Measurements from ENCODE around the gene LRSAM1.

LRSAM1 gene

DNA sequence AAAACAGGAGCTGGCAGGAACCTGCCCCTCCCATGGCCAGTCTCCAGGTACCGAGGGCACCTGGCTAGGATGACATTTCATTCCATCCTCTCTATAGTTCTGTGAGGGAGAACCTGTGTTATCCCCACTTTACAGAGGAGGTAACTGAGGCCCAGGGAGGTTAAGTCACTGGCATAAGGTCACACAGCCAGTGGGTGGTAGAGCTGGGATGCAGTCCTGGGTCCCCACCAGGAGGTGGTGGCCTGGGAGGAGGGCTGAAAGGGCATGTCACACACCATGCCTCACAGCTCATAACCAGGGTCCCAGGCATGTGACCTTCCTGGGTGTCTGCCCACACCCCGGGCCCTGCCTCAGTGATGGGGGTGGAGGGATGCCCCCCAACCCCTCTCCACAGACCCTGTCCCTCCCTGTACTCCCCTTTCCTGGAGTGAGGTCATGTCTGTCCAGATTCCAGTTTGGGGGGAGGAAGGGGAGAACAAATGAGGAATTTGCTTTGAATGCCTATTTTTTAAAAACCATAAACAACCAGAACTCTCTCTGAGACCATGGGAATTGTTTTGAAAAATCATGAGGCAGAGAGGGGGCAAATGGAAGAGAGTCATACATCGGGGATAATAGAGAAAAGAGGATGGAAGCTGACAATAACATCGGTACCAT, 83.1 kb downstream of the LRSAM1 start:
- no peak for DNase-seq (ENCODE audit: low read depth in 3 of 3)

DNA sequence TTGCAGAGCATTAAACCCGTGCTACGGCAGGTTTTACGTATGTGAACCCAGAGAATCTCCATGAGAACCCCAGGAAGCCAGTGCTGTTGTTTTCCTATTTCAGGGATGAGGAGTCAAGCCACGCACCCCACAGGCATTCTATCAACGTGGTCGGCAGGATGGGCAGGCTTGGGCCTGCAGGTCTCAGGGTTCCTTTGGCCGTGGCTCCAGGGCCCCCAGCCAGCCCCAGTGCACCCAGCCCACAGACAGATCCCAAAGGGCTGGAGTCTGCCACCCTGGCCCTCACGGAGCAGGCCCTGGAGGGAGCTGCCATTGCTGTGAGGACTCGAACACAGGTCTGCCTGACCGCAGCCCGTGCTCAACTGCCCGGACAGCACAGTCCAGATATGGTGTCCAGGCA, 83.6 kb downstream of the LRSAM1 start:
- no peak for DNase-seq (ENCODE audit: low read depth in 3 of 3)

DNA sequence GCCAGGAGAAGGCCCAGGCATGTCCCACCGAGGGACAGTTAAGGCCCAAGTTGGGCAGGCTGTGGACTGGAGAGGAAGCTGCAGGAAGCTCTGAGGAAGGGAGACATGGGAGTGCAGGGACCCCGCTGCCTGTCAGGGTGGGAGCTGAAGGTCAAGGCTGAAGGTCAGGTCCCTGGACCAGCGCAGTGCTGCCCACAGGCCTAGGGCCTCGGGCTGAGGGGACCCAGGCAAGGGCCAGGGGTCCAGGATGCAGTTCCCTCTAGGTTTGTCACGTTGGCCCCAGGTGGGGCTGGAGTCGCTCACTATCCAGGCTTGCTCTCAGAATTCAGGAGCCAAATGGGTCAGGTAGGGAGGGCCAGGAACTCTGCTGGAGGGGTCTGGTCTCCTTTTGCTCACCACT, 84.1 kb downstream of the LRSAM1 start:
- DNase-seq (ENCODE audit: low read depth in 3 of 3) = no peak

DNA sequence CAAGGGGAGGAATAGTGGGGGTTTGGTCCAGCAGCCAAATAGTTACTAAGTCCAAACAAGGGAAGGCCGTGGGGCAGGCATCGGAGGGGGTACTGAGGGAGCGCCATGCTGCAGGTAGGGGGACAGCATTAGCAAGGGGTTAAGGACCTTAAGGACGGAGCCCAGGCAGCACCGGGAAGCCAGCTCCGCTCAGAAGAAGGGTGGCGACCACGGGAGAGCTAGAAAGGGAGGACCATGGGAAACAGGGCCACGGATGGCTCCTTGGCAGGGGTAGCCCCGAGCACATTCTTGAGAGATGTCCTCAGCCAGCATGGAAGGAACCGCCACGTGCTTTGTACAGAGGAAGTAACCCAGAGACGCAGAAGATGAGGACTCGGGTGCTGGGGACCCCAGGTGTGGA, 84.5 kb downstream of the LRSAM1 start:
- DNase-seq (ENCODE audit: low read depth in 3 of 3) = no peak

DNA sequence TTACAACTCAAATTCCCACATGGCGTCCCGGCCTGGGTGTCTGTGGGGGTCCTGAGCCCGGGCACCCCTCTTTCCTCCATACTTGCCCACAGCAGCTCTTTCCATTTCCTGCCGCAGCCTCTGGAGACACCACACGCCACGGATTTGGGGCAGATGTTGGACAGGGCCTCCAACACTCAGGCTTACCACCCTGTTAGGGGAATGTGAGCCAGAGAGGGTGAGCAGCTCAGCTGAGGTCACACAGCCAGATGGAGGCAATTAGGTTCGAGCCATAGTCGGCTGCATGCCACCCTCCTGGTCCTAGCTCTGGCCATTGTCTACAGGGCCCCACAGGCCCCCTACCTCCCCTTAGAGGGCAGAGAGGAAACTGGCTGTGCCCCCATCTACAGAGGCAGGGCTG, 85.2 kb downstream of the LRSAM1 start:
- no peak for DNase-seq (ENCODE audit: low read depth in 3 of 3)

DNA sequence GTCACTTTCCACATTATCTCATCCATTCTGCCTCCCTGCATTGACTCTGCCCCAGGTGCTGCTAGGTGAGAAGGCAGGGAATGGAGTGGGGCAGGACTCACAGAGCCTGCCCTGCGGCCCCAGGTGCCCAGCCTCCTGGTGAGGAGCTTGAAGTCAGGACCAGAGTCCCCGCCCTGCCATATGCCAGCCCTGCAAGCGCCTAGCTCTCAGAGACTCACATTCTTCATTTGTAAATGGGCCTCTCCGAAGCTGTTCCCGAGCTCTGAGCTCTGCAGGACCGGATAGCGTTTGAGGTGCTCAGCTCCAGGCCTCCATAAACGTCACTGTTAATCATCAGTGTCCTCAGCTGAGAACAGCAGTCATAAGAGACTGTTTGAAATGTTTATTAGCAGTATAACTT, 85.7 kb downstream of the LRSAM1 start:
- no peak for DNase-seq (ENCODE audit: low read depth in 3 of 3)

DNA sequence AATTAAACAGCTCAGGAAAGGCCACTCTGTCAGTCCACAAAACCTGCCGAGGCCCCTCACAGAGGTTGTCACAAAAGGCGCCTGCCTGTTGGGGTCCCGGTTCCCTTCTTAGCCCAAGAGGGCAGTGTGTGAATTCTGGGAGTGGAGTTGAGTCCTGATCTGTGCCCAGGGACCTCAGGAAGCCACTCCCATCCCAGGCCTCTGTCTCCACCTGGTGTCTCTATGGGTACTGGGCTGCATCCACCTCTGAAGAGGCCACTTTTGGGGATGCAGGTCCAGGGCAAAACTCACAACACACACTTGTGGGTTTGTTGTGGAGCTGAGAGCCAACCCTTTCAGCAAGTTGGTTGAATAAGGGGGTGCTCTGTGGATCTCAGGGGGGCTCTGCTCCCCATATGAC, 86.5 kb downstream of the LRSAM1 start:
- no peak for DNase-seq (ENCODE audit: low read depth in 3 of 3)

DNA sequence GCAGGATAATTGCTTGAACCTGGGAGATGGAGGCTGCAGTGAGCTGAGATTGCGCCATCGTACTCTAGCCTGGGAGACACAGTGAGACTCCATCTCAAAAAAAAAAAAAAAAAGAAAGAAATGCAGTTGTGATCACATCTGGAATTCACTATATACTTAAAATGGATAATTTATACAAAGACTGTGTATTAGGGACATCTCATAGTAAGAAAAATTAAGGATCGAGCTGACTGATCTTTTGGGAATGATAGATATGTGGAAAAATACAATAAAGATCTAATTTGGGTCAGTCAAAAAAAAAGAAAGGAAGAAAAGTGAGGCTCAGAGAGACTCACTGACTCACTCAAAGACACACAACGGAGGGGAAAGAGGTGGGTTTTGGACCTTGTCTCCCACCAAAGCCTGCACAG, 87.5 kb downstream of the LRSAM1 start:
- DNase-seq (ENCODE audit: low read depth in 3 of 3) = no peak

DNA sequence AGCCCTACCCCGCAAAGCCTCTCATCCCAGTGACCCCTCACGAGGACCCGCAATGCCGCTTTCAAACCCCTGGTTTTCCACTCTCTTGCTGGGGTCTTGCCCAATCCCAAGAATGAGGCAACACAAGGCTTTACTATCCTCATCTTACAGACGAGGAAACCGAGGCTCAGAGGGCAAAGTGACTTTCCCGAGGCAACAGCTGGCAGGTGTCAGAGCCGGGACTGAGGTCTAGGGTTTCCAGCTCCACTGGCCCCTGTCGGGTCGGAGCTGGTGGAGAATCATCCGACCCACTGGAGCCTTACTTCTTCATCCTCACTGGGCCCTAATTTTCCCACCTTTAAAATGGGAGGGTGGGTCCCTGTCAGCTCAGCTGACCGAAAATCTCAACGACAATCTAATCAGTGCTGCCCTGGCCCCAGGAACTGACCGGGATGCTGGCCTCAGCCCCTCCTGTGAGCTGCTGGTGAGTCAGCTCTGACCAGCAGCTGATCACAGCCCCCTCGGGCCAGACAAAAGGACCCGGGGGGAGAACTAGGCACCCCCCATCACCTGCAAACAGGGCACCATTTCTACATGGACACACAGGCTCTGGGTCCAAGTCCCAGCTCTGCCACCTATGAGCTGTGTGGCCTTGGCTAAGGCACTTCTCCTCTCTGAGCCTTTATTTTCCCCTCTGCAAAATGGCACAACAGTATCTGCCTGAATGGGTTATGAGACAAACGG, 88.1 kb downstream of the LRSAM1 start:
- DNase-seq (ENCODE audit: low read depth in 3 of 3) = no peak

DNA sequence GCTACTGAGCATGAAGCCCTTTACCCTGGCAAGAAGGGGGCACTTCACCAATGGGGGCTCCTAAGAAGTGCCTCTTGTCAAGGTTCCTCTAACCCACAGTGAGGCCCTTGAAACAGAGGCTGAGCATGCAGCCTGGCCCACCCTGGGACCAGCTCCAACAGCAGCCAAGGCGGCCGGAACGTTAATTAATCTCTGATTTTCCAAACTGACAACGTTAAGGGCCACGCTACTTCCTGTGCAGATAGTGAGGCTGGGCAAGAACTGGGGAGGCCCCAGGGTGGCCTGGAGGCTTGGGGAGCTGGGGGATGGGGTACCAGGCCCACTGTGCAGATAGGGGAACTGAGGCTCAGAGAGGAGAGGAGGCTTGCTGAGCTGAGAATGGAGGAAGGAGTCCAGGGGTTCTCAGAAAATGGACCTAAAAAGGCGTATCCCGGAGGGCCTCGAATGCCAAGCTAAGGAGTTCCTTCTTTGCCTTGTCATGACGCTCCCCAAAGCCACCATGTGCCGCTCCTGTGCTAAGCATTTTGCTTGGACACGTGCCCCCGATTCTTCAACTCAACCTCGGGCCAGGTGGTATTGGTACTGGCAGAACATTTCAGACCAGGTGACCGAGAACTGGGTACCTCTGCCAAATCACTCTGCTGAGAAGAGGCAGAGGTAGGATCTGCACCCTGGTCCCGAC, 88.8 kb downstream of the LRSAM1 start:
- no peak for DNase-seq (ENCODE audit: low read depth in 3 of 3)

DNA sequence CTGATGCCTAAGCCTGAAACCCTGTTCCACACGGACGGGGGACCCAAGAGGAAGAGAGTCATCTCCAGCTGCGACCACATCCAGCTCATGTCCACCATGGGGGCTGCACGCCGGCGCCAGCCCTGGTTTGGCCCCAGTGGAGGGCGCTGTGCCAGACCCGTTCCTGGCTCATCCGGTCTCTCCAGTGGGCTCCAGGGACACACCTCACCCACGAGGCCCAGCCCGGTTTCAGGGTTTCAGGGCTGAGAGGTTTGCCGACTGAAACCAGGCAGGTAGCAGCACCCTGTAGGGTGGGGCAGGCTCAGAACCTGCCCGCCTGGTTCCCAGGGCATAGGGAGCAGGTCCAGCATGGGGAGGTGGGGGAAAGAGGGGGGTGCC, 89.3 kb downstream of the LRSAM1 start:
- DNase-seq (ENCODE audit: low read depth in 3 of 3) = no peak

DNA sequence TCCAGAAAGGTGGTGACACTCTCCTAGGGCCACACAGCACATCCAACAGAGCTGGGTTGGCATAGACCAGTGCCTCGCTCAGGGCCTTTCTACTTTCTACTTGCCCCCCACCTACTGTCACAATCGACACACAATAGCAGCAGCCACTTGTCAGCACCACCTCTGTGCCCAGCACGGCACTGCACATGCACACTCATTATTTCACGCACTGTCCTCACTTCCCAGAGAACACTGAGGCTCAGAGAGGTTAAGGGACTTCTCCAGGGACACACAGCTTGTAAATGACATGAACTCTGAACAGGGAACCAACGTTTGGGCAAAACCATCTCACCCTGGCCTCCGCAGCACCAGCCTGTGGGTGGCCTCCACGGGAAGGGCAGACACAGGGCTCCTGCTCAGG, 89.9 kb downstream of the LRSAM1 start:
- no peak for DNase-seq (ENCODE audit: low read depth in 3 of 3)

DNA sequence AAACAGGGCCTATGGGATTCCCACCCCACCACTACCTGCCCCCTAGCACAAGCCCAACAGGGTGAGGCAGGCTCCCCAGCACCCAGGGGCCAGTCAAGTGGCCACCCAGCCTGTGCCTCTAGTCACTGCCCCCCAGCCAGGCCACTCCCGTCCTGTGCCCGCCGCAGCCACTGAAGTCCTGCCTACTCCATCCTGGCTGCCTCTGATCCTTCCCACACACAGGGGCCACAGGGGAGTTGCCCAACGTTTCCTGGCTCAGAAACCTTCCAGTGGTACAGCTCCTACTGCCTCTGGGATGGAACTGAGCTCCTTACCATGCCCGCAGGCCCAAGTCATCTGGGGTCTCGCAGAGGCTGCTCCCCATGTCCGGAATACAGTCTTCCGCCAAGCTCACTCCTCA, 90.6 kb downstream of the LRSAM1 start:
- no peak for DNase-seq (ENCODE audit: low read depth in 3 of 3)

DNA sequence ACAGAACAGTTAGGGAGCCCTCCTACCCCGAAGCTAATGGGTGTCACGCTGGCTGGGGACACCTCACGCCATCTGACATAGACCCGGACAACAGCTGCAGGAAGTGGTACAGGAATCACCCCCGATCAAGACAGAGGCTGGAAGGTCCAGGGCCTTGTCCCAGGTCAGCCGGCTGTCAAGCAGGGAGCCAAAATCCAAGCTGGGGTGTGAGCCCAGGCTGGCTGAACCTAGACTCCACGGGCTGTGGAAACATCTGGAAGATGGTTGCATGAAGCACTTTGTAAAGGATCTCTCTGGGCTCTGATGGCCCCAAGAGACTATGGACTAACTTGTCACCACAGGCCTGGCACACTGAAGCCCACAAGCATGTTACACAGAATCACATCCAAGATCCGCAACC, 91.9 kb downstream of the LRSAM1 start:
- DNase-seq (ENCODE audit: low read depth in 3 of 3) = no peak

DNA sequence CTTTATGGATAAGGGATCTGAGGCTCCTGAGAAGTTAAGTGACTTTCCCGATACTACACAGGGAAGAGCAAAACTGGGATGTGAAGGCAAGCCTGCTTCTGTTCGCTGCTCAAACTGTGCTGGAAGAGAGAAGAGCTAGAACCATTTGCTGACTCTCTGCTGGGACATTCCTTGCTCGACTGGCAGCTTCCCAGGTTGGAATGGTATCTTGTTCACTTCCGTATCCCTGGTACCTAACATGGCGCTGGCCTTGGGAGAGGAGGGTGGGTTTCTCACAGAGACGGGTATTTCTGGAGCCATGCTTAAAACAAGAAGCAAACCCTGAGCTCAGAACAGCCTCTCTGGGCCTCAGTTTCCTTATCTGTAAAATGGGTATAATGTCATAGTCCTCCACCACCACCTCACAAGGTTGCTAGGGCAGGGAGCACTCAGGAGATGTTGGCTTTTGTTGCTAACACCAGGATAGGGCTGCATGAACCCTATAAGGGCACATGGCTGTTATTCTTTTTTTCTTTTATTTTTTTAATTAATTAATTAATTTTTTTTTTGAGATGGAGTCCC, 92.7 kb downstream of the LRSAM1 start:
- DNase-seq (ENCODE audit: low read depth in 3 of 3) = no peak

DNA sequence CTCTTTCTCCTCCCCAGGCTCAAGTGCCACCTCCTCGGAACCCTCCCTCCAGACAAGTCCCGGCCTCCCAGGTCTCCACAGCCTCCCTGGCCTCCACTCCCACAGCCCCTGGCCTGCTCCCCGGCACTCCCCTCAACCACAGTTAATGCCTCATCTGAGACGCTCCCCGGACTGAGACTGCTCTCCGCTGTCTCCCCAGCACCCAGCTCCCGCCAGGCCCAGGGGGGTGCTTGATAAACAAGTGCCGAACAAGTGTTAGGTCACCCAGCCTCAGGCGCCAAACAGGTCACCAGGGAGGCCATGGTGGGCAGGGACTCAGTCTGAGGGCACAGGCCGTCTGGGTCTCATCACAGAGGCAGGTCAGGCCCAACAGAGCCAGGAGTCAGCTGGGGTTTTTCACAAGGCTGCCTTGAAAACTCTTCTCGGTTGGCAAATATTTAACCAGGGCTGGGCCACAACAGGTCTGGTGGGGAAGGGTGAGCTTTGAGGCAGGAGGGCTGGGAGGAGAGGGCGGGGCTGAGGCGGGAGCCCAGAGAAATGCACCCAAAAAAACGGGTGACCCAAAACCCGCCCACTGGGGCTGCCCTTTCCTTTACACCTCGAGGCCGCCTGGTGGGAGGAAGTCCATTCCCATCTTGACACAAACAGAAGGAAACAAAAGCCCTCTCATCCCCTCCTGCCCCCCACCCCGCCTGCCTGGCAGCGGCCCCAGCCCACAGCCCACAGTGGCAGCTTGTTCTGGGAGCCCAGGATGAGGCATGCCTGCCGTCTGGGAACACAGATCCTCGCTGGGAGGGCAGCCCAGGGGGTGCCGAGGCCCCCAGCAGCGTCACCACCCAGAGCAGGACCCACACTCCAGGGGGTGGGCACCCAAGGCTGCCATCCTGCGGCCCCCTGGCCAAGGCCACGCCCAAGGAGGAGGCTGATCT, 94.2 kb downstream of the LRSAM1 start:
- DNase-seq (ENCODE audit: low read depth in 3 of 3) = no peak

DNA sequence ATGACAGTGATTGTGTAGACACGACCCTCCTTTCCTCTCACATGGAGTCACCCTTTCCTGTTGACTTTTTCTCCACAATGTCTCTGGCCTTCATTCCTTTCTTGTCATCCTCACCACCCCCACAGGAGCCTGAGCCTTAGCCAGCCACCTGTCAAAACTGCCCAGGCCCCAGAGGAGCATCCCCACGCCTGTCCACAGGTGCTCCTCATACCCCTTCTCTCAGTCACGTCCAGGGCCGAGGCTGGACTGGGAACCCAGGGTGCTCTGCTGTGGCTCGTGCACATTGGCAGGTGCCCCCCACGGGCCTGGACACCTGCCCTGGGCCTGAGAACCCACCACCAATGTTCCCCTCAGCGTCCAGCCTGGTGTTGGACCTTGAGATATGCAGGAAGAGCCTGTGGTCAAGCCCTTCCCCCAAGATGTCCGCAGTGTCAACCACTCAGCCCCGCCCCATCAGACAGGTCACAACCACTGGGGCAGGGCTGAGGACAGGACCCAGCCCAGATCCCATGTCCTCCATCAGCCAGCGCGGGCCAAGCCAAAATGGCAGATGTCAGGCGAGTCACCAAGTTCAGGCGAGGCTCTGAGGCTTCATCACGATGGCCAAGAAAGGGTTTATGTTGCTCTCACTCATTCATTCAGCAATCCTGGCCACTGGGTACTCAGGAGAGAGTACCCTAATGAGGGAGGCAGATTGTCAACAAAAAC, 95.0 kb downstream of the LRSAM1 start:
- DNase-seq (ENCODE audit: low read depth in 3 of 3) = no peak

DNA sequence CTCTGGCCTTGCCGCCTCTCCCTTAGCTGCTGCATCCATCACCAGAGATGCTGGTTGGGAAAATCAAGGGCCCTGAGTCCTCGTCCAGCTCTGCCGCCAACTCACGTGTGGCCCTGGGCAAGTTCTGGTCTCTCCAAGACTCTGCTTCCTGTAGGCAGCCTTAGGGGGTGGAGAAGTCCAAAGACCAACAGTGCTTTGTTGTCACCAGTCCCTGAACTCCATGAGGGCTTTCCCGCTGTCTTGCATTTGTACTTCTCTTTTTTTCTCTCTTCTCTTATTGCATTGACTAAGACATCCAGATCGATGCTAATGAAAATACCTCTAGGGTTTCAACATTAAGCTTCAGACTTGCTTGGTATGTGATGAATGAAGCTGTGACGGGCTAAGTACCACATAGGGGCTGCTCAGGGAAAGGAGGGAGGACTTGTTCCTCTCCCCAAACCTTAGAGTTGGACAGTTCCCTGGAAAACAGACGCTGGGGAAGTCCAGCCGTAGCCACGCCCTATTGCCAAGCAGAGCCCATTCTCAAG, 97.1 kb downstream of the LRSAM1 start:
- no peak for DNase-seq (ENCODE audit: low read depth in 3 of 3)

DNA sequence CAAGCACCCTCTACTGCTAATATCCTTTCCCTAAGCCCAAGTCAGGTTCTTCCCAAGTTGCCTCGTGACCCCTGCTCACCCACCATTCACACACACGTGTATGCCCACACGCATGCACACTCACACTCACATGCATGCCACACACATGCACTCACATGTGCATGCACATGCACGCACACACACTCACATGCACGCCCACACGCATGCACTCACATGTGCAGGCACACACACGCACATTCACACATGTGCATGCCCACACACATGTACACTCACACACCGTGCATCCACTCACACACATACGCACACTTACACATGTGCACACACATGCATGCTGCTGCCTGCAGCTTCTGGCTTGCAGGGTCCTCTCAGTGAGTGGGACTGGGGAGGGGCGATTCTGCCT, 97.9 kb downstream of the LRSAM1 start:
- DNase-seq (ENCODE audit: low read depth in 3 of 3) = no peak

DNA sequence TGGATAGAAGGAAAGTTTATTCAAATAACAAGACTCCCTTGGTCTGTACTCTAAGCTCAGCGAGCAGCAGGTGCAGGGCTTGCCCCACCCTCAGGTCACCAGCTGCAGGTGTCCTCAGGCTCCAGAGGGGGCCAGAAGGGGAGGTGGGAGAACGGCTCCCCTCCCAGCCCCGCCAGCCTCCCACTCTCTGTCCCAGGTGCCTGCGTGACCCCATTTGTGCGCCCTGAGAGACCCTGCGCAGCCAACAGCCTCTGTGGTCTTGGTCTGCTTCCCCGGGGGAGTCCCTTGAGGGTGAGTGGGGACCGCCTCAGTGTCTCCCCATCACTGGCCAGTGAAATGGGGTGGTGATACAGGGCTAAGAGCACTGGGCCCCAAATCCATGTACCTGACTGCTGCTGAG, 98.4 kb downstream of the LRSAM1 start:
- DNase-seq (ENCODE audit: low read depth in 3 of 3) = no peak

DNA sequence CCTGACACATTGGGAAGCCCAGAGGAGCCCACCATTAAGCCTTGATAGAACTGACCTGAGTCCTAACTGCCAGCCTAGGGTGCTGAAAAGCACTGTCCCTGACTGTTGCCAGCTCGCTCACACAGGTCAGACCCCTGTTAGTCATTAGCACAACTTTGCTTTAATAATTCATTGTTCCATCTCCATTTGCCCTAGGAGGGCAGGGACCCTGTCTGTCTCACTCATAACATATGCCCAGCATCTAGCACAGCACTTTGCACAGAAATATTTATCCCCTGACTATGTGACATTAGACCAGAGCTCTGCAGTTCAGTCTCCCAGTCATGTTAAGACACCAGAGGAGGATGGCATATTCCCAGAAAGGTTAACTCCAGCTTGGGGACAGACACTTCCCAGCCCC, 99.0 kb downstream of the LRSAM1 start:
- no peak for DNase-seq (ENCODE audit: low read depth in 3 of 3)
